Measurements from ENCODE around the gene TRIM46. TPM values are rescaled to one million over a fixed set of nuclear protein-coding genes. Genes with fewer than 3 reads are reported as not detected.
A peak's percentile ranks its signal among the peaks of the same experiment; 100 is the strongest.

The TRIM46 gene
- total and polyA plus RNA-seq, 7 experiments from 2014 or later: 0.69 to 21.9 (median 4.0) TPM

DNA sequence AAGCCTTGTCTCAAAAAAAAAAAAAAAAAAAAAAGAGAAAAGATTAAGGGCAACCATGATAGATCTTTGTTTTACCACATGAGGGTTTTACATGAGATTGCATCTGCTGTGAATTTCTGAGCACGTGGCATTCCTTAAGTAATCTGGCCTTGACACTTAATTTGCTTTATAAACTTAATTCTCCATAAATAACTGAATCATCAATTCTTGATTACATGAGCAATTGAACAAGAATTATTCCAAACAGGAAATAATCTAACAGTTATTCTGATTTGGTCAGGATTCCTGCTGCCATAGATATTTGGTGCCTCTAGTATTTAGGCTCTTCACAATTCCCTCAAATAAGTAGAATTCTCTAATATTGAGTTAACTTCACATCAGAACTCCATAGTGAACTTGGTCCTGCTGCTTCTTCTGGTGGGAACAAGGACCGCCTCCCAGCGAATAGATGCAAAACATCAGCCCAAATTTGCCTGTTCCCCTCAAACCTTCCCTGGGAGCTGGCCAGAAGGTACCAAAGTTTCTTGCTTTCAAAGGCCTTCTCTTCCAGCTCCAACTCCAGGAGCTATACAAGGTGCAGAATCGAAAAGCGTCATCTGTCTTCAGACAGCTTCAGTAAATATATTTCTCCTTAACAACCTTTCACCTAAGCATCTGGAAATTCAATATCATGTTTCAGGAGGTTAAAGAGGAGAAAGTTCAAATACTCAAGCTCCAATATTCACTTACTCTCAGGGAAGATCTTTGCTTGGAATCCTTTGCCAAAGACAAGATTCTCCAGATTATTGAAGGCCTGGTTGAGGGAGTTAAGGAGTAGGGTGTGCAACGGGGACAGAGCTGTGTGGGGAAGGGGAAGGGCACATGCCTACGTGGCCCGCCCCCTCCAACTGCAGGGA, 1.6 kb upstream of the TRIM46 start:
- peaks cover 3 to 23% (median 11%) of the 10 kb centered on the region in 5 donors for H3K36me3 Mint-ChIP-seq

DNA sequence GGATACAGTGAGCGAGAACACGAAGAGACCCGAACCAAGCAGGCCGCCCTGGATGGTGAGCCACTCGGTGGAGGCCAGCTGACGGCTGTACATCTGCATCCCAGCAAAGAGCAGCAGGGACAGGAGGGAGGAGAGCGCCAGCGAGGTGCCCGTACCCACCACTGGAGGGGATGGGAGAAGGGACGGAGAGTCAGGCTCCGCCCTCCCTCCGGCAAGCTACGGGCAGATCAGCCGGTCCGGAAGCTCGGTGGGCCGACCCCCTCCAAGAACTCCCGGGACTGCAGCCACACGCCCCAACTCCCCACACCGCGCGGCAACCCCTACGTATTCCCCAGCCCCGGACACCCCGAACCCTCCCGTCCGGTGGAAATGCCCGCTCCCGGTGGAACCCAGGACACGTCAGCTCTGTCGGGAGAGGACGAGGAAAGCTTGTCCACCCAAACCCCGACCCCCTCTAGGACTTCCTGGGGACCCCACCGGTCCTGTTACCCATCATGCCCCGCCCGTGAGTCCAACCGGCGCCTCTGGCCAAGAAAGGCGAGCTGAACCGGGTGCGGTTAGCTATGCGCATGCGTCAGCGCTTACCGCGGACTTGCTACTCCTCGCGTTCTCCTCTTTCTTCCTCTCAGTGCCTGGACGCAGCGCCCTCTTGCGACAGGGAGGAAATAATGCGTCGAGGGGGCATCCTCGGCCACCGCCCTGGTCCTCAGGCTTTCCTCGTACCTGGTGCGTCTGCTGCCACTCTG, 744 bp upstream of the TRIM46 start, which contains the start of gene KRTCAP2:
KRTCAP2 (minus strand) TSS at position 573 of the 746 bp plus-strand sequence; CDS start at position 493, 80 bp downstream.
- Mint-ChIP-seq H3K4me3 (peak within 1 kb of the TSS; percentile 94 to 100 (median 98)), H3K27ac (peak within 1 kb of the TSS; percentile 95 to 99 (median 98)), H3K27me3 (peaks cover 0 to 6% (median 0%) of the 10 kb centered on the region in 5 donors), H3K9me3 (peaks cover 0 to 4% (median 0%) of the 10 kb centered on the region in 11 donors), H3K4me1 (peaks cover 32 to 60% (median 47%) of the 10 kb centered on the region in 7 donors), H3K36me3 (peaks cover 6 to 27% (median 11%) of the 10 kb centered on the region in 5 donors)
- ATAC-seq (peak; percentile 91), DNase-seq (peak; percentile 89 to 93 (median 92))
- peak within 1 kb of the TSS; percentile 90 for H3K4me3 ChIP-seq (ENCODE audit: low read length)
- peaks cover 0 to 30% (median 0%) of the 10 kb centered on the region in 3 experiments for H3K36me3 ChIP-seq (ENCODE audit: control insufficient read depth in 2 of 3, insufficient read depth in 3 of 3, low read length in 3 of 3)
- H3K9me3 ChIP-seq (ENCODE audit: control insufficient read depth in 2 of 3, low read length in 3 of 3): no peaks in the 10 kb centered on the region
- peaks cover 11 to 18% of the 10 kb centered on the region in 2 donors for H3K4me1 ChIP-seq (ENCODE audit: control insufficient read depth in 2 of 2, insufficient read depth in 2 of 2, low read length in 2 of 2)
- intact Hi-C loops (cut with micrococcal nuclease): loop anchor here (1.0 to 5.0 kb wide), 12 partner anchors 33 to 882 kb away; partner anchors contain the start of genes DPM3 (in 2 of the 2), UBE2Q1 (in 2 of the 2), CKS1B (in 1 of the 2) and EFNA4 (in 1 of the 2)
- no peaks in the 10 kb centered on the region for H3K27me3 ChIP-seq (ENCODE audit: control insufficient read depth in 2 of 2, insufficient read depth in 2 of 2, low read length in 2 of 2)
- H3K27ac ChIP-seq (ENCODE audit: low read depth, low read length): peak within 1 kb of the TSS; percentile 88
- ChIA-PET POLR2A (interaction anchor here (0.6 to 5.1 kb wide), 13 partner anchors 21 to 218 kb away, joined by 3 to 30 read pairs (median 4); partner anchors contain the start of genes EFNA1 and FLAD1), CTCF (interaction anchor here (0.5 to 4.5 kb wide), 22 partner anchors 8 to 217 kb away, joined by 3 to 45 read pairs (median 5); partner anchors contain the start of genes EFNA4, ENTREP3, MTX1 and PBXIP1)

More for the DNA sequence above, 1.6 kb upstream of the TRIM46 start:
- Mint-ChIP-seq H3K9me3 (peaks cover 0 to 4% (median 0%) of the 10 kb centered on the region in 11 donors), H3K27ac (peak overlapping the region; percentile 95 to 99 (median 98)), H3K27me3 (peaks cover 0 to 6% (median 0%) of the 10 kb centered on the region in 5 donors), H3K4me1 (peaks cover 37 to 68% (median 53%) of the 10 kb centered on the region in 7 donors), H3K4me3 (peak overlapping the region; percentile 94 to 100 (median 98))
- intact Hi-C loops (cut with micrococcal nuclease): loop anchor here (2.0 to 5.0 kb wide), 5 partner anchors 70 to 883 kb away; partner anchors contain the start of genes UBE2Q1 (in 2 of the 2), LAMTOR2 (in 1 of the 2) and RUSC1 (in 1 of the 2)
- ATAC-seq: peak; percentile 32
- H3K36me3 ChIP-seq (ENCODE audit: control insufficient read depth in 2 of 3, insufficient read depth in 3 of 3, low read length in 3 of 3): peaks cover 0 to 24% (median 0%) of the 10 kb centered on the region in 3 experiments
- H3K4me3 ChIP-seq (ENCODE audit: low read length): peak overlapping the region; percentile 90
- peaks cover 16 to 25% of the 10 kb centered on the region in 2 donors for H3K4me1 ChIP-seq (ENCODE audit: control insufficient read depth in 2 of 2, insufficient read depth in 2 of 2, low read length in 2 of 2)
- DNase-seq: peak in 1 of 9 donors; percentile 15
- ChIA-PET POLR2A (interaction anchor here (1.0 to 5.1 kb wide), 8 partner anchors 22 to 189 kb away, joined by 3 to 30 read pairs (median 6); partner anchors contain the start of genes EFNA1 and FLAD1), CTCF (interaction anchor here (0.7 to 4.5 kb wide), 22 partner anchors 9 to 216 kb away, joined by 3 to 45 read pairs (median 5); partner anchors contain the start of genes EFNA4, MTX1, PBXIP1 and SCAMP3)
- H3K27me3 ChIP-seq (ENCODE audit: control insufficient read depth in 2 of 2, insufficient read depth in 2 of 2, low read length in 2 of 2): no peaks in the 10 kb centered on the region
- H3K9me3 ChIP-seq (ENCODE audit: control insufficient read depth in 2 of 3, low read length in 3 of 3): no peaks in the 10 kb centered on the region
- peak overlapping the region; percentile 88 for H3K27ac ChIP-seq (ENCODE audit: low read depth, low read length)

DNA sequence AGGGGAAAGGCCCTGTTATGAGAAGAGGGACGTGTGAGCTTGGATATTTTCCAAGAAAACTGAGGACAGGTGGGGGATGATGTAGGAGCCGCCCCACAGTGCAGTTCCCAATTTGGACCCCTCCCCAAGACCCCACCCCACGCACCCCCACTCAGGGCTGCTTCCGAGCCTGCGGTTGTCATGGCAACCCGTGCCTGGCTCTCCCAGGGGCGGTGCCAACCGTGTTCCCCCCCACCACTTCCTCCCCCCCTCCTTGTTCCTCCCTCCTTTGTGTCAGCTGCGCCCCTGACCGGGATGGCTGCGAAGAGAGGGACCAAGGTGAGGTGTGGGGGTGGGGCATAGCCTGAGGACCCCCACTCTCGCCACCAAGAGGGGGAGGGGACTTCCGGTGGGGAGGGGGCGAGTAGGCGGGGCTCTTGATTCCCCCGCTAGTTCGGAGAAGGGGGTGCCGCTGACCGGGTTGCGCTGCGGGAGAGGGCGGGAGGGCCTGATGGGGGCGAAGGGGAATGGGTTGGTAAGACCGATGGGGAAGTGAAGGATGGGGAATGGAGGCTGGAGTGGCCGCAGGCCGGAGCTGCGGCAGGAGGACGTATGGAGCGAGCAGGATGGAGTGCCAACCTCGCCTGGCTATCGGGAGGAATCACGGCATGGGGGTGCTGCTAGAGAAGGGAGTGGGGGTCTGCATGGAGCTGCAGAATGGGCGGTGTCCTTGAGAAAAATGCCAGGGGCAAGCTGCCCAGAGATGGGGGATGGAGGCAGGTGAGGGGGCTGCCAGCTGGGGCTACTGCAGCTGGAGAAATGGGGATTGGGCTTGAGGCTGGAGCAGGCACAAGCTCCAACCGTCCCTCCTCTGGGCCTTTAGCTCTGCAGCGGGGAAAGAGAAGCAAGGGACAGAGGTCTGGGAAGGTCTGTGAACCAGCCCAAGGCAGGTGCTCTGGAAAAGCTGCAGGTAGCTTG, 953 bp downstream of the TRIM46 start:
- CTCF ChIA-PET: interaction anchor here (0.5 to 4.5 kb wide), 12 partner anchors 19 to 891 kb away, joined by 3 to 45 read pairs (median 4); partner anchors contain the start of genes MTX1 and THBS3
- peak overlapping the region; percentile 94 to 100 (median 98) for H3K4me3 Mint-ChIP-seq

DNA sequence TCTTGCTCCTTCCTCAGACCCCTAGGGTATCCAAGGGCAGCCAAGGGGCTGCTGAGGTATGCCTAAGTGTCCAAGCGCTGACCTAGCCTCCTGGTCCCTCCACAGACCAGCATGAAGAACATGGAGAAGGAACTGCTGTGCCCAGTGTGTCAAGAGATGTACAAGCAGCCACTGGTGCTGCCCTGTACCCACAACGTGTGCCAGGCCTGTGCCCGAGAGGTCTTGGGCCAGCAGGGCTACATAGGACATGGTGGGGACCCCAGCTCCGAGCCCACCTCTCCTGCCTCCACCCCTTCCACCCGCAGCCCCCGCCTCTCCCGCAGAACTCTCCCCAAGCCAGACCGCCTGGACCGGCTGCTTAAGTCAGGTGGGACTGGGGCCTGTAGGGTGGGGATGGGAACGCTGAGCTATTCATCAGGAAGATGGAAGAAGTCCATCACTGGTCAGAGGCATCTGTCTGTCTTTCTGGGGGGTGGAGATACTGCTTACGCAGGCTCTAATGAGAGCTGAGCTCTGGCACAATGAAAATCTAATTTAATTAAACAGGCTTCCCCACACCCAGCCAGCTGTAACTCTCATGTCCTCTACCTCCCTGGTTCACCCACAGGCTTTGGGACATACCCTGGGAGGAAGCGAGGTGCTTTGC, 1.8 kb downstream of the TRIM46 start:
- ATAC-seq (no peak), DNase-seq (peak in 2 of 9 donors; percentile 9 to 20)
- CTCF ChIA-PET: interaction anchor here (0.8 to 4.5 kb wide), 10 partner anchors 8 to 890 kb away, joined by 3 to 45 read pairs (median 6); partner anchors contain the start of genes MTX1 and THBS3
- Mint-ChIP-seq H3K27ac (peak overlapping the region in 8 of 9 donors; percentile 28 to 98 (median 78)), H3K36me3 (peaks cover under 1 to 22% (median 3%) of the 10 kb centered on the region in 5 donors), H3K27me3 (peaks cover 0 to 6% (median 0%) of the 10 kb centered on the region in 5 donors), H3K9me3 (peaks cover 0 to 4% (median 0%) of the 10 kb centered on the region in 11 donors), H3K4me1 (peaks cover 27 to 49% (median 40%) of the 10 kb centered on the region in 7 donors), H3K4me3 (peak overlapping the region; percentile 56 to 100 (median 82))
- Histone ChIP-seq H3K36me3 (ENCODE audit: control insufficient read depth in 2 of 3, insufficient read depth in 3 of 3, low read length in 3 of 3) (peaks cover 0 to 31% (median 0%) of the 10 kb centered on the region in 3 experiments), H3K4me3 (ENCODE audit: low read length) (no peak overlapping the region), H3K27me3 (ENCODE audit: control insufficient read depth in 2 of 2, insufficient read depth in 2 of 2, low read length in 2 of 2) (no peaks in the 10 kb centered on the region), H3K4me1 (ENCODE audit: control insufficient read depth in 2 of 2, insufficient read depth in 2 of 2, low read length in 2 of 2) (peaks cover 11 to 17% of the 10 kb centered on the region in 2 donors), H3K9me3 (ENCODE audit: control insufficient read depth in 2 of 3, low read length in 3 of 3) (no peaks in the 10 kb centered on the region), H3K27ac (ENCODE audit: low read depth, low read length) (peak overlapping the region; percentile 88)
- intact Hi-C loops (cut with micrococcal nuclease): no loop called here
- POLR2A ChIA-PET: interaction anchor here (0.8 to 5.1 kb wide), 5 partner anchors 19 to 69 kb away, joined by 4 to 30 read pairs (median 5); no protein-coding TSS in a partner anchor

More for the DNA sequence above, 953 bp downstream of the TRIM46 start:
- H3K36me3 Mint-ChIP-seq: peaks cover 3 to 26% (median 4%) of the 10 kb centered on the region in 5 donors
- H3K27ac ChIP-seq (ENCODE audit: low read depth, low read length): peak overlapping the region; percentile 88
- ATAC-seq (no peak), DNase-seq (peak in 7 of 9 donors; percentile 37 to 56 (median 51))
- peaks cover 11 to 17% of the 10 kb centered on the region in 2 donors for H3K4me1 ChIP-seq (ENCODE audit: control insufficient read depth in 2 of 2, insufficient read depth in 2 of 2, low read length in 2 of 2)
- peaks cover 0 to 4% (median 0%) of the 10 kb centered on the region in 11 donors for H3K9me3 Mint-ChIP-seq
- H3K9me3 ChIP-seq (ENCODE audit: control insufficient read depth in 2 of 3, low read length in 3 of 3): no peaks in the 10 kb centered on the region
- intact Hi-C loops (cut with micrococcal nuclease): loop anchor here (5.0 kb wide), 2 partner anchors 68 to 148 kb away; partner anchors contain the start of gene RUSC1 (in 1 of the 2)
- POLR2A ChIA-PET: interaction anchor here (0.6 to 5.1 kb wide), 10 partner anchors 19 to 1040 kb away, joined by 3 to 30 read pairs (median 4); partner anchors contain the start of gene SLC50A1
- H3K27me3 ChIP-seq (ENCODE audit: control insufficient read depth in 2 of 2, insufficient read depth in 2 of 2, low read length in 2 of 2): no peaks in the 10 kb centered on the region
- peak overlapping the region; percentile 72 to 99 (median 98) for H3K27ac Mint-ChIP-seq
- peaks cover 0 to 34% (median 0%) of the 10 kb centered on the region in 3 experiments for H3K36me3 ChIP-seq (ENCODE audit: control insufficient read depth in 2 of 3, insufficient read depth in 3 of 3, low read length in 3 of 3)
- peak overlapping the region; percentile 90 for H3K4me3 ChIP-seq (ENCODE audit: low read length)
- H3K4me1 Mint-ChIP-seq: peaks cover 28 to 51% (median 43%) of the 10 kb centered on the region in 7 donors
- H3K27me3 Mint-ChIP-seq: peaks cover 0 to 6% (median 0%) of the 10 kb centered on the region in 5 donors

All from naive thymus-derived CD4-positive, alpha-beta T cell (primary cell).